ENCODE data around the gene C12orf43.

The C12orf43 gene

GRCh38 chr12:120997448-120997847 is 18.8 kb downstream of the C12orf43 start:
- no peak for DNase-seq

- DNase-seq: no peak
Measured at GRCh38 chr12:120996133-120996746, 20.0 kb downstream of the C12orf43 start.

- DNase-seq: no peak
Measured at GRCh38 chr12:120994589-120995337, 21.5 kb downstream of the C12orf43 start.

GRCh38 chr12:120994059-120994458 is 22.2 kb downstream of the C12orf43 start:
- DNase-seq: no peak

GRCh38 chr12:120993496-120993895 is 22.8 kb downstream of the C12orf43 start:
- DNase-seq: no peak

- no peak for DNase-seq
Measured at GRCh38 chr12:120992989-120993388, 23.3 kb downstream of the C12orf43 start.

- no peak for DNase-seq
Measured at GRCh38 chr12:120991965-120992364, 24.3 kb downstream of the C12orf43 start.

- no peak for DNase-seq
Measured at GRCh38 chr12:120990487-120991055, 25.7 kb downstream of the C12orf43 start.

- DNase-seq: no peak
Measured at GRCh38 chr12:120989687-120990086, 26.6 kb downstream of the C12orf43 start.

GRCh38 chr12:120988658-120989057 is 27.6 kb downstream of the C12orf43 start:
- DNase-seq: no peak

GRCh38 chr12:120988234-120988633 is 28.1 kb downstream of the C12orf43 start:
- DNase-seq: no peak

GRCh38 chr12:120984351-120984898 is 31.9 kb downstream of the C12orf43 start:
- no peak for DNase-seq

- no peak for DNase-seq
Measured at GRCh38 chr12:120983759-120984158, 32.5 kb downstream of the C12orf43 start.

- DNase-seq: no peak
Measured at GRCh38 chr12:120982659-120983058, 33.6 kb downstream of the C12orf43 start.

GRCh38 chr12:120981407-120981941 is 34.8 kb downstream of the C12orf43 start:
- DNase-seq: no peak

- DNase-seq: no peak
Measured at GRCh38 chr12:120980800-120981368, 35.4 kb downstream of the C12orf43 start.

GRCh38 chr12:120979862-120980696 is 36.2 kb downstream of the C12orf43 start:
- DNase-seq: no peak

- no peak for DNase-seq
Measured at GRCh38 chr12:120979220-120979861, 36.9 kb downstream of the C12orf43 start.

- no peak for DNase-seq
Measured at GRCh38 chr12:120978296-120979219, 37.7 kb downstream of the C12orf43 start, which contains the start of gene HNF1A. Gene HNF1A (plus strand): TSS chr12:120978543. CDS start chr12:120978769, 226 bp downstream.

GRCh38 chr12:120977531-120978295 is 38.6 kb downstream of the C12orf43 start:
- no peak for DNase-seq
